Activated CD4-positive, CD25-positive, alpha-beta regulatory T cell treated with anti-CD3 and anti-CD28 coated beads, Interleukin-2, amount 50 U/mL, for 16 hours (primary cell): Measurements from ENCODE around the gene DIPK1B.

Experiments
- DNase-seq: peaks from one replicate; pipeline ENCODE4 v3.0.0-alpha.2; 2020; ENCODE audit warnings: low read depth, low spot score

DIPK1B gene

DNA sequence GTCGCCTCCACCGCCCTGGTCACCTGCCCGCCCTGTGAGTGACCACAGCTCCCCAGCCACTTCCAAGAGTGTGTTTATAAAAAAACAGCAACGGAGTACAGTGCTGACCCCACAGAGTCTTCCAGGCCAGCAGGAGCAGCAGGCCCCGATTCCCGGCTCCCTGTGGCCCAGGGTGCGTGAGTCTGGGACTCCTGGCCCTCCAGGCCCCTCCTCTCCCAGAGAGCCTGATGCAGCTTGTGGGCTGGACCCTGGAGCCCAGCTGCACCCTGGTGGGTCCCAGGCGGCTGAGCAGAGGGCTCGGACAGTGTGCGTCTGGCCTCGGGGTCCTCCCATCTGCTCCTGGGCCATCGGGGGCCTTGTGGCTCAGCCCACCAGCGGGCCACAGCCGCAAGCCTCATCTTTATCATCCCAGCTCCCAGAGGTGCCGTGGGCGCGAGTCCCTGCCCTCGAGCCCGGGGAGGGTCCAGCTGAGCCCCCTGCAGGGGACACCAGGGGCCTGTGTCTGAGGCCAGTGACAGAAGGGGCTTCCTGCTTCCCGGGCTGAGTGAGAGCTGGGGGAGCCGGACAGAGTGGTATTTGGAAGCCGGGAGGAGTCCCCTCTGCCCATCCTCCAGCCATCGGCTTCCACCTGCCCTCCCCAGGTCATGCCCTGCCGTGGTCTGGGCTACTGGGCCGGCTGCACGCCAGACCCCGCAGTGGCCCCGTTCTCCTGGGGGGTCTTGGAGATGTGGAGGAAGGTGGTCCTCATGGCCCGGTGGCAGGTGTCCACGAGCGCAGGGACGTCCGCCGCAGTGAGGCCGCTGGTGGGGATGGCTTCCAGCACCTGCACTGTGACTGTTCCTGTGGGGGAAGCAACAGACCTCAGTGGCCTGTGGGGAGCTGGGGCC, 39.0 kb upstream of the DIPK1B start:
- no peak for DNase-seq

DNA sequence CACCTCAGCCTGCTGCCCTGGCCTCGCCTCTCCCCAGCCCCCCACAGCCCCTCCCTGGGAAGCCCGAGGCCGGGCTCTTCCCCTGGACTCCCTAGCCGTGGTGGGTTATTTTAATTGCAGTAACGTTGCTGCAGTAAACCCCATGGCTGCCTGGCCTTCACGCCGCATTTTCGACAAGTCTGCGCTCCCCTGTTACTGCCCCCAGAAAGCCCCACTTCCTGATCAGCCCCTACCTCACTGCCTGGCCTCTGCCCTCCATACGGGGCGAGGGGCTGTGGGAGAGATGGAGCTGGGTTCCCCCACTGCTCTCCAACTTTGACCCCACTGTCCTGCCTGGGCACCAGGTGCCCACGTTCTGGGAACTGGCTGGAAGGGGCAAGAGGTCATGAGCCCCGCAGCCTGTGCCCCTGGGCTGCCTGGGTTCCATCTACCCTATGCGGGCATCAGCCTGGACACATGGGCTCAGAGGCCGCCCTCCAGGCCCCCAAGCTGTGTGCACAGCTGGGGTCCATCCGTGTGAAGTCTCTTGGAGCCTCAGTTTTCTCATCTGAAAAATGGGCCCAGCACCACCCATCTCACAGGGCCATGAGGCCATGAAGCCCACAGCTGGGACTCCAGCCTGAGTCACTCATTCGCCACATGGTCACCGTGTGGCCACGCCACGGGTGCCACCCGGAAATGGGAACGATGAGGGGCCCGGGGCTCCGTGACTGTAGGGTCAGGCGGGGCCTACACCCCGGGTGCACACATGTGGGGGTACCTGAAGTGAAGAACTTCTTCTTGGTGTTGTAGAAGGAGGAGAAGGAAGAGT, 38.2 kb upstream of the DIPK1B start:
- DNase-seq = no peak

- DNase-seq = no peak
Observed at GRCh38 chr9:136674786-136675349, 37.5 kb upstream of the DIPK1B start.

DNA sequence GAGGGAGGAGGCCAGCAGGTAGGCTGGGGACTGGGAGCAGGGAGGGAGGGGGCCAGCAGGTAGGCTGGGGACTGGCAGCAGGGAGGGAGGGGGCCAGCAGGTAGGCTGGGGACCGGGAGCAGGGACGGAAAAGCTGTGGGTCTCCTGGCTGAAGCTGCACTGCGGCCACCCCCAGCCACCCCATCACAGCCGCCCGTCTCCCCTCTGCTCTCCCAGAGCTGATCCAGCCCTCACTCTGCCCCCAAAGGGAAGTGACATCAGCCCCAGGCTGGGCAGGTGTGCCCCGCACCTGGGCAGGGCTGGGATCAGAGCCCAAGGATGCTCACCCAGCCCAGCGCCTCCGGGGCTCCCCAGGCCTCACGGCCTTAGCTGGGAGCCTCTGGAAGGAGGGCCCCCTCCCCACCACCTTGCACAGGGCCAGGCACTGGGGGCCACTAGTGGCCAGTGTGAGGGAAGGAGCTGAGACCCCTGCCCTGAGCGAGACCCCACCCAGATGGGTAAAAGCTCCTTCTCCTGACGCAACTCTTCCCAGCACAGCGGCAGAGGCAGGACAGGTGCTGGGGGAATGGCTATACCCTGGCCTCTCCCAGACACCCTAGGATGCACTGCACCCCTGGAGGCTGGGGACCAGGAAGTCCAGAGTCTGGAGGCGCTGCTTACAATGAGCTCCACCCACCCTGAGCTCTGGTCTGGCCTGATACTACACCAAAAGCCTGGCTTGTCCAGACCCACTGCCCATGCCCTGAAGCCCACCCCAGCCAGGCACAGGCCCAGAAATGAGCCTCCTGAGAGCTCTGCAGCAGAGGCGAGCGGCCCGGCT, 36.7 kb upstream of the DIPK1B start:
- DNase-seq = no peak

- no peak for DNase-seq
Observed at GRCh38 chr9:136676297-136676794, 36.0 kb upstream of the DIPK1B start.

DNA sequence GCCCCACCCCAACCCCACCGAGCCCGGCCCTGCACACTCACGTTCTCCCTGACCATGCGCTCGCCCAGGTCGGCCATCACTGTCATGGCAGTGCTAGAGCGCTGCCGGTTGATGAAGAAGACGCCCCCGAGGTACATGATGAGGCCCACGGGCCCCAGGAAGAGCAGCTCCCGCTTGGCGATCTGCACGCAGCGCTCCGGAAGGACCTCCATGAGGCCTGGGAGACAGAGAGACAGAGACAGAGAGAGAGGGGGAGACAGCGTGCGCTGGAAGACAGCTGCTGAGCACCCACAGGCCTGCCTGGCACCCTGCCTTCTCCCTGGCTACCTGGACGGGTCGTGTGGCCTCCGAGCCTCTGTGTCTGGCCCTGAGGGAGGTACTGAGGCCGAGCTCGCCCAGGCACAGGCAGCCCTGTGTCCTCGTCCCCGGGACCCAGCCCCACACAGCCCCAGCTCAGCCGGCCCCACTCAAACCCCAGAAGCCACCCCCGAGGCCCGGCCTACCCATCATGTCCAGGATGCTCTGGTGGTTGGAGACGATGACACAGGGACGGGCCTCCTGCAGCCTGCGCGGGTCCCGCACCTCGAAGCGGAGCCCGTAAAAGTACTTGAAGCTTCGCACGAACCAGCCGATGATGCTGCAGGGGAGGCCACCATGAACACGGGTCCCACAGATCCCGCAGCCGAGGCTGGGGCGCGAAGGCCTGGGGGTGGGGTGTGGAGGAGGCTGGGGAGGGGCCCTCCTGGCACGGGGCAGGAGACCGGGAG, 35.3 kb upstream of the DIPK1B start:
- DNase-seq = no peak

DNA sequence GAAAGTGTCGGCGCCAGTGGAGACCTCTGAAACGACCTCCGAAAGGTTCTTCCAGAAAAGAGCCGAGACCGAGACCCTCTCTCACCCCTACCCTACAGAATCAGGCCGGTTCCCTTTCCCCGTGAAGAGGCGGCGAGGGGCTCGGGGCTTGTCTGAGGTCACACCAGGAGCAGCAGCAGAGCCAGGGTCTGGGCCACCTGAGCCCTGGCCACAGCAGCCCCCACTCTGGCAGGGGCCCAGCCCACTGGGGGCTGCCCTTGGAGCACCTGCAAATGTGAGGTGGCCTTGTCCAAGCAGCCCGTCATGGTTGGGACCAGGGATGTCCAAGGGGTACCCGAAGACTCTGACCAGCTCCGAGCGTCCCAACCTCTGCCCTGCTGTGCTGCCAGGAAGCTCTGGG, 34.3 kb upstream of the DIPK1B start:
- no peak for DNase-seq

- DNase-seq = no peak
Observed at GRCh38 chr9:136678624-136679023, 33.7 kb upstream of the DIPK1B start.

DNA sequence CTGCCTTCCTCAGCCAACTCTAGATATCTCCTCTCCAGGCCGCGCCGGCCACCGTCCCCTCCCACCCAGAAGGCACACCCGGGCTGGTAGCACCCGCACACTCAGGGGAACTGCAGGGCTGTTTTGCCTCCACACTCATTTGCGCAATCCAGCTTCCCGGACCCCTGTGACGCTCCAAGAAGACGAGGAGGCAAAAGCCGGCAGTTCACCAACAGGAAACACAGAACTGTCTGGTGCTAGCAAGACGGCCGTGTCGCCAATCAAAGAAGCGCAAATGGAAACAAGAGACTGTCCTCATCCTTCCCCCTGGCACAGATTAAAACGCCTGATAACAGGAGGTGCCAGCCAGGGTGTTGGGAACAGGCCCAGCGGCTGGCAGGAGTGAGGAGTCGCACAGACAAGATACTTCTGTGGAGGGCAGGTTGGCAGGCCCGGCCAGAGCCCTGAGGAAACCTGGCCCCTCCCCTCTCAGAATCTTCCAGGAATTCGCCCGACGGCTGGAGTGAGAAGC, 32.9 kb upstream of the DIPK1B start:
- DNase-seq = no peak

DNA sequence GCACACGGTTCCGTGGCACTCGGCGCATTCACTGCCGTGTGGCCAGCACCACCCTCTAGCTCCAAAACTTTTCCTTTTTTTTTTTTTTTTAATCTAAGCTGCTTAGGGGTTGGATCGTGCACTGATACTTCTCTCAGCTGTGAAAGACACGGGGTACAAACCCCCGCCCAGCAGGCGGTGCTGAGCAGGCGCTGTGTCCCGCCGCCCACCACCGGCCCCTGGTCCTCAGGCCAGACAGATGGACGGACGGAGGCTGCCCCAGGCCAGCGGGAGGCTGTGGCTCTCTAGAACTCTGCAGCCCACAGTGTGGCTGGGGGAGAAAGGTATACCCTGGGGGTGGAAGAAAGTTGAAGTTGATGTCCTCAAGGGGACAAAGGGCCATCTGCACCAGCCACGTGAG, 31.3 kb upstream of the DIPK1B start:
- DNase-seq = no peak

DNA sequence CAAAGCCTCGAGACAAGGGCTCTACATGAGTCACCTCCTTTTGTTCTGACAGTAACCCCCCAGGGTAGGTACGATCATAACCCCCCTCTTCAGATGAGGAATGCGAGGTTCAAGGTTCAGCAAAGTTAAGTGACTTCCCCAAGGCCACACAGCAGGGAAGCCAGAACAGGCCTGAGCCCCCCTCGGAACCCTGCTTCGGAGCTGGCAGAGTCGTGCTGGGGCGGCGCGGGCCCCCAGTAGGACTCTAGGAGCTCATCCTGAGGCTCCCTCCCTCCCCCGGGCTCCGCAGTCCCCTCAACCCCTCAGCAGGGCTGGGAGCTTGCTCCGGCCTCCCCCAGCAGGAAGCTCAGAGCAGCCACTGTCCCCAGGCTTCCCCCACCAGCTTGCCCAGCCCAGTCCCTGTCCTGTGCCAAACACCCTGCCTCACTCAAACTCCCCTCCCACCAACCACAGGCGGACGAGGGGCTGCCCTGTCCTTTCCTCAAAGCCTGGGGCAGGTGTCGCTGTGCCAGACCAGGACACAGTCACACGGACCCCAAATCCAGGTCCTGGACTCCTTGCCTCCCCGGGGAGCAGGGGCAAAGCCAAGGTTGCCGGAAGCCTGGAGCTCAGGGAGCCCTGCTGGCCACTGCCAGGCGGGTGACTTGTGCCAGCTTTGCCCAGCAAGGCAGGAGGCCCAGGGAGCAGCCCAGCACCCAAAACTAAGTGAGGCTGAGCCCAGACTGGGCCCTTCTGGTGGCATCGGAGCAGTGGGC, 30.2 kb upstream of the DIPK1B start:
- no peak for DNase-seq

DNA sequence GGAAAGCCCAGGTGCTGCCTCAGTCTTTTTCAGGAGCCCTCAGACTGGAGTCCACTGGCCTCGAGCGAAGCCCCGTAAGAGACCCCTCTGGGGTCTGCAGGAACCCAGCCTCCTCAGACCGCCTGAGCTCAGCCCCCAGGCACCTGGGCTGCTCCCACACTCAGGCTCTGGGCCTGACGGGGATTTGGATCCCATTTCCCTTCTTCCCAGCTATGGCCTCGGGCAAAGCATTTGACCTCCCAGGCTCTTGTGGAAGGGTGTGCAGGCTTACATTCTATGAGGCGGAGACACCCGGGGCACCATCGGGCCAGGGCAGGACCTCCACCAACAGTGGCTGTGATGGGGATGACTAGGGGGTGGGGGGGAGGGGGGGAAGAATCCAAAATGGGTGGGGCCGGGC, 29.7 kb upstream of the DIPK1B start:
- no peak for DNase-seq

DNA sequence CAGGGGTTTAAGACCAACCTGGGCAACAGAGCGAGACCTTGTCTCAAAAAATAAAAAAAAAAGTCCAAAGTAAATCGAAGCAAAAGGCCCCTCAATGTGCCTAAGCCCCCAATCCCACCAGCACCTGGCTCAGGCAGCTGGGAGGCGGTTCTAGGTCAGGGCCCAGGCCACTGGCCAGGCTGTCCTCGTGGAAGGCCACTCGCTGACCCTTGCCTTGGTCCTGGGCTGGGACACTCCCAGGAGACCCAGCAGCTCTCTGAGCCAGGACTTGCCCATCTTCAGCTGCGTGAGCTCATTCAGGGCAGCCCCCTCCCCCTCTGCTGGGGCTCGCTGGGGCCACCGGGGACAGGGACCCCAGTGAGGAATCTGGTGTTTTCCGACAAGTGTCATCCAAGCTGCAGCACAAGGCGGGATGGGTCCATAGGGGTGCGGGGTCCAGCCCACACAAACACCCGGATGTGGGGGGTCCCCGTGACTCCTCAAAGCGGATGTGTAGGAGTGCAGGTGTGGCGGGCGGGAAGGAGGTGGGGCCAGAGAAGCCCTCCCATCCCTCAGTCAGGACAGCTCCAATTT, 29.1 kb upstream of the DIPK1B start:
- DNase-seq = no peak

GRCh38 chr9:136683755-136684154, 28.6 kb upstream of the DIPK1B start:
- DNase-seq = no peak

DNA sequence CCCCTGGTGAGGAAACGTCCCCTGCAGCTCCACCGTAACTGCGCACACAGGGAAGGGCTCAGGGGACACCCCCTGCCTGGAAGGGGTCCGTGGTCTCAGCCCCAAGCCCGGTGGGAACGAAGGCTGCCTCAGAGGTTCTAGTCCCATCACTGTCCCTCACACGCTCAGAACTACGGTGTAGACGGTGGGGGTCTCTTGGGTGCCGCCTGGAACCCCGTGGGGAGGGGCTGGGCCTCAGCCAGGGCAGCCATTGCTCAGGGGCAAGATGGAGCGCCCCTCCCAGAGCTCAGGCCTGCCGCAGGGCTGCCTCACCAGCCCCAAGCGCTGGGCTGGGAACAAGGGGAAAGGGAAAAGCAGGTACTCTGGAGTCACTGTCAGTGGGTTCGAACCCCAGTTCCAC, 28.0 kb upstream of the DIPK1B start:
- no peak for DNase-seq

GRCh38 chr9:136684799-136685198, 27.6 kb upstream of the DIPK1B start:
- DNase-seq = no peak

DNA sequence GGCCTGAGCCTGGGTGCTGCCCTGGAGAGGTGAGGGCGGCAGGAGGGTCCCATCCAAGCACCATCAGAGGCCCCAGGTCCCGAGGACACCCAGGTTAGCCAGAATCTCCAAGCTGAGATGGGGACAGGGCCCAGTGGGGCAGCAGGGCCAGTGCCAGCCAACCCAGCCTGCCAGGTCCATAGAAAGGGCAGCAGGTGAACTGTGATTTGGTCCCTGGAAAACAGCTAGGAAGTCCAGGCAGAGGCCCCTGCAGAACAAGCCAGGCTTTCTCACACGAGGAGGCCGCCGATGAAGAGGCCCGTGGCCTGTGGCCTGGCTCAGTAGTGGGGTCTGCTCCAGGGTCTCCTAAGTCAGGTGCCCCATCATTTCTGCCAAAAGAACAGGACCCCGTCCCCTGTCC, 27.2 kb upstream of the DIPK1B start:
- DNase-seq = no peak

- DNase-seq = no peak
Observed at GRCh38 chr9:136685790-136686533, 26.4 kb upstream of the DIPK1B start.

- no peak for DNase-seq
Observed at GRCh38 chr9:136686534-136686793, 25.9 kb upstream of the DIPK1B start.
